ENCODE results near the gene PRR12. TPM values are rescaled to one million over a fixed set of nuclear protein-coding genes. Genes with fewer than 3 reads are reported as not detected.

PRR12 gene
- polyA plus RNA-seq, 4 donors = 2.4 to 18.4 (median 8.0) TPM

DNA sequence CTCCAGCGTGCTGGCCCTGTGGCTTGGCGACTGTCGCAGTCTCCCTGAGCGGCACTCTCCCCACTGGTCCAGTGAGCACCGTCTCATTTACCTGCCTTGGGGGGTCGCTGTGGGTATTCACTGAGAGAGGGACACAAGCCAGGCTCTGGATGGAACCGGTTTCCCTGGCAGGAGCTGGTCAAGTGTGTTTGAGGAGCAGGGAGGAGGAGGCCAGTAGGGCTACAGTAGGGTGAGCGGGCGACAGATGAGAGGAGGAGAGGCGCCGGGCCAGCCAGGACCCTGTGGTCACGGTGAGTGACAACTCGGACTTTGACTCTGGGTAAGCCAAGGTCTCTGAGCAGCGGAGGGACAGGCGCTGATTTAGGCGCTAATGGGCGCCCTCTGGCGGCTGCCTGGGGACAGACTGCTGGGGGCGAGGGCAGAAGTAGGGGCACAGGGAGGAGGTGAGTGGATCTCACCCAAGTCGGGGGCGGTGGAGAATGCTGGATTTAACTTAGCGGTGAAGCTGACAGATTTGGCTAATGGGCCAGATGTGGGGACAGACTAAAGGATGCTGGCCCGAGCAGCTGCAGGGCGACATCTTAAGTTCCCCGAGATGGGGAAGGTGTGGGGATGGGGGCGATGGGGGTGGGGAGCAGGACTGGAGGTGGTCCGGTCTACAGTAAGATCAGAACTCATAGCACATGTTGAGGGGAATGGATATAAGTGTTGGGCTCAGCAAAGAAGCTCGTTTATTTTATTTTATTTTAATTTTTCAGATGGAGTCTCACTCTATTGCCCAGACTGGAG lies 81.3 kb downstream of the PRR12 start:
- 17 to 26% (median 23%) methylated on average over 28 of the region's 28 CpGs for WGBS, 3 donors
- Histone ChIP-seq H3K4me3 (ENCODE audit: low read depth in 1 of 3, low read length in 3 of 3) (peak overlapping the region in 2 of 3 donors; percentile 25 to 26), H3K4me1 (ENCODE audit: control insufficient read depth in 3 of 3, insufficient read depth in 2 of 3, low read depth in 1 of 3, low read length in 2 of 3) (peaks cover 0 to 11% (median 0%) of the 10 kb centered on the region in 3 donors), H3K27me3 (ENCODE audit: control insufficient read depth in 3 of 3, insufficient read depth in 3 of 3, low read length in 3 of 3) (no peaks in the 10 kb centered on the region), H3K27ac (ENCODE audit: low read depth in 1 of 3, low read length in 2 of 3) (peak overlapping the region; percentile 50 to 81 (median 64)), H3K36me3 (ENCODE audit: control insufficient read depth in 3 of 3, insufficient read depth in 2 of 3, low read depth in 1 of 3, low read length in 3 of 3) (peaks cover 0 to 29% (median 0%) of the 10 kb centered on the region in 3 donors), H3K9me3 (ENCODE audit: control insufficient read depth in 2 of 2, insufficient read depth in 1 of 2, low read depth in 1 of 2, low read length in 1 of 2) (no peaks in the 10 kb centered on the region)
- DNase-seq (peak; percentile 86 to 90), FAIRE-seq (no peak)

Other genes starting within 250 kb of the PRR12 start
- gene TEAD2, start 228.8 kb upstream of the PRR12 start, polyA plus RNA-seq = 10 to 100 TPM in 2 of 4 donors, 1 to 10 TPM in 2; 1.8 to 17.2 (median 8.8) TPM
- gene DKKL1, start 227.3 kb upstream of the PRR12 start, polyA plus RNA-seq = under 1 TPM in 2 of 4 donors, not detected in 2; 0.19 to 0.66 TPM
- gene KASH5, start 202.9 kb upstream of the PRR12 start, polyA plus RNA-seq = not detected
- gene PTH2, start 167.7 kb upstream of the PRR12 start, polyA plus RNA-seq = not detected
- not detected for gene GFY, start 165.8 kb upstream of the PRR12 start, polyA plus RNA-seq
- 1 to 10 TPM in 1 of 4 donors, under 1 TPM in 3; 0.09 to 1.1 (median 0.25) TPM for gene SLC17A7, start 149.7 kb upstream of the PRR12 start, polyA plus RNA-seq
- gene PIH1D1, start 139.4 kb upstream of the PRR12 start, polyA plus RNA-seq = 100 to 1,000 TPM in 1 of 4 donors, 10 to 100 TPM in 3; 81.1 to 115 (median 89.6) TPM
- gene ALDH16A1, start 138.0 kb upstream of the PRR12 start, polyA plus RNA-seq = 100 to 1,000 TPM in 2 of 4 donors, 10 to 100 TPM in 2; 26.3 to 130 (median 83.6) TPM
- 1 to 10 TPM; 4.9 to 10.0 (median 8.2) TPM for gene FLT3LG, start 117.0 kb upstream of the PRR12 start, polyA plus RNA-seq
- 1,000 to 10,000 TPM; 2,350 to 5,026 (median 3,831) TPM for gene RPL13A, start 103.6 kb upstream of the PRR12 start, polyA plus RNA-seq
- gene RPS11, start 94.7 kb upstream of the PRR12 start, polyA plus RNA-seq = 1,000 to 10,000 TPM; 2,854 to 5,067 (median 4,011) TPM
- 100 to 1,000 TPM; 354 to 583 (median 513) TPM for gene FCGRT, start 78.5 kb upstream of the PRR12 start, polyA plus RNA-seq
- gene RCN3, start 63.2 kb upstream of the PRR12 start, polyA plus RNA-seq = 100 to 1,000 TPM in 2 of 4 donors, 10 to 100 TPM in 2; 38.0 to 687 (median 248) TPM
- 100 to 1,000 TPM in 3 of 4 donors, 10 to 100 TPM in 1; 51.8 to 181 (median 134) TPM for gene NOSIP, start 10.6 kb upstream of the PRR12 start, polyA plus RNA-seq
- 10 to 100 TPM; 14.2 to 23.7 (median 18.0) TPM for gene PRRG2, start 9.9 kb upstream of the PRR12 start, polyA plus RNA-seq
- 100 to 1,000 TPM in 2 of 4 donors, 10 to 100 TPM in 2; 30.6 to 105 (median 85.5) TPM for gene RRAS, start 49.0 kb downstream of the PRR12 start, polyA plus RNA-seq
- gene SCAF1, start 51.0 kb downstream of the PRR12 start, polyA plus RNA-seq = 10 to 100 TPM; 10.5 to 36.2 (median 19.8) TPM
- 100 to 1,000 TPM in 2 of 4 donors, 10 to 100 TPM in 2; 92.1 to 255 (median 119) TPM for gene IRF3, start 74.7 kb downstream of the PRR12 start, polyA plus RNA-seq
- gene BCL2L12, start 74.8 kb downstream of the PRR12 start, polyA plus RNA-seq = 10 to 100 TPM; 11.2 to 36.6 (median 17.1) TPM
- gene PRMT1, start 86.1 kb downstream of the PRR12 start, polyA plus RNA-seq = 100 to 1,000 TPM in 2 of 4 donors, 10 to 100 TPM in 2; 56.8 to 194 (median 94.7) TPM
- 1 to 10 TPM in 1 of 4 donors, under 1 TPM in 2, not detected in 1; 0.27 to 2.7 (median 0.84) TPM for gene ADM5, start 98.4 kb downstream of the PRR12 start, polyA plus RNA-seq
- gene CPT1C, start 99.9 kb downstream of the PRR12 start, polyA plus RNA-seq = 1 to 10 TPM in 2 of 4 donors, not detected in 2; 1.9 to 4.5 TPM
- gene TSKS, start 172.1 kb downstream of the PRR12 start, polyA plus RNA-seq = under 1 TPM in 3 of 4 donors, not detected in 1; 0.07 to 0.54 (median 0.28) TPM
- 10 to 100 TPM; 34.7 to 58.8 (median 53.6) TPM for gene AP2A1, start 175.8 kb downstream of the PRR12 start, polyA plus RNA-seq
- 10 to 100 TPM in 2 of 4 donors, 1 to 10 TPM in 2; 4.1 to 21.0 (median 10.0) TPM for gene FUZ, start 222.1 kb downstream of the PRR12 start, polyA plus RNA-seq
- gene MED25, start 227.1 kb downstream of the PRR12 start, polyA plus RNA-seq = 10 to 100 TPM; 26.7 to 58.7 (median 41.2) TPM